Measurements from ENCODE around the gene CYB5D1.

The CYB5D1 gene

DNA sequence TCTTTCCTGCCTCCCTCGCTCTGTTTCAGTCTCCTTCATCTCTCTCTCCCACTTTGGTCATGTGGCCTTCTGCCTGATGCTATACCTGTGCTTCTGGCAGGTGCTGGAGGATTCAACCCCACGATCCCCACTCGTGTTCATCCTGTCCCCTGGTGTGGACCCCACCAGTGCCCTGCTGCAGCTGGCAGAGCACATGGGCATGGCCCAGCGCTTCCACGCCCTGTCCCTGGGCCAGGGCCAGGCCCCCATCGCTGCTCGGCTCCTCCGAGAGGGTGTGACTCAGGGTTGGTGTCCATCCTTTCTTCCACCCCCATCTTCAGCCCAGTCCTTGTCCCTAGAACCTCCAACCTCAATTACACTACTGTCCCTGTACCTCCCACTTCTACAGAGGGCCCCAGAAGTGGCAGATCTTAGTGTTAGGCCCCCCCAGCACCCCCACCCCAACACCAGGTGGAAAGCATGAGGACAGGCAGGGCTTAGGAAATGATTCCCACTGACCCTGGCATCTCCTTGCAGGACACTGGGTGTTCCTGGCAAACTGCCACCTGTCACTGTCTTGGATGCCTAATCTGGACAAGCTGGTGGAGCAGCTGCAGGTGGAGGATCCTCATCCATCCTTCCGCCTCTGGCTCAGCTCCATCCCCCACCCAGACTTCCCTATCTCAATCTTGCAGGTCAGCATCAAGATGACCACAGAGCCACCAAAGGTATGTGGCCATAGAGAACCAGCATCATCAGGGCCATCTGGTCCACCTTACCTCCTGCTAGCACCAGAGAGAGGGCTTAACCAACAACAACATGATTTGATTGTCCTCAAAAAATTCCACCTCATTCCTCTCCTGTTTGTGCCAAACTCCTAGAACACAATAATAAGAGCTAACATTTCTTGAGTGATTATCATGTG lies 33.5 kb upstream of the CYB5D1 start:
- no peak for DNase-seq (ENCODE audit: low read depth)
- in situ Hi-C loops (cut with HindIII; ENCODE audit: low sequenced_read_pairs), result no loop called here
- TF ChIP-seq, protein P1, sequence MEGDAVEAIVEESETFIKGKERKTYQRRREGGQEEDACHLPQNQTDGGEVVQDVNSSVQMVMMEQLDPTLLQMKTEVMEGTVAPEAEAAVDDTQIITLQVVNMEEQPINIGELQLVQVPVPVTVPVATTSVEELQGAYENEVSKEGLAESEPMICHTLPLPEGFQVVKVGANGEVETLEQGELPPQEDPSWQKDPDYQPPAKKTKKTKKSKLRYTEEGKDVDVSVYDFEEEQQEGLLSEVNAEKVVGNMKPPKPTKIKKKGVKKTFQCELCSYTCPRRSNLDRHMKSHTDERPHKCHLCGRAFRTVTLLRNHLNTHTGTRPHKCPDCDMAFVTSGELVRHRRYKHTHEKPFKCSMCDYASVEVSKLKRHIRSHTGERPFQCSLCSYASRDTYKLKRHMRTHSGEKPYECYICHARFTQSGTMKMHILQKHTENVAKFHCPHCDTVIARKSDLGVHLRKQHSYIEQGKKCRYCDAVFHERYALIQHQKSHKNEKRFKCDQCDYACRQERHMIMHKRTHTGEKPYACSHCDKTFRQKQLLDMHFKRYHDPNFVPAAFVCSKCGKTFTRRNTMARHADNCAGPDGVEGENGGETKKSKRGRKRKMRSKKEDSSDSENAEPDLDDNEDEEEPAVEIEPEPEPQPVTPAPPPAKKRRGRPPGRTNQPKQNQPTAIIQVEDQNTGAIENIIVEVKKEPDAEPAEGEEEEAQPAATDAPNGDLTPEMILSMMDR (IDR thresholded peaks at IDR 0.05; ENCODE audit: low read depth, low read length, missing control alignments), result no peak
- no peak overlapping the region for H3K4me3 ChIP-seq (ENCODE audit: low read depth, low read length)

DNA sequence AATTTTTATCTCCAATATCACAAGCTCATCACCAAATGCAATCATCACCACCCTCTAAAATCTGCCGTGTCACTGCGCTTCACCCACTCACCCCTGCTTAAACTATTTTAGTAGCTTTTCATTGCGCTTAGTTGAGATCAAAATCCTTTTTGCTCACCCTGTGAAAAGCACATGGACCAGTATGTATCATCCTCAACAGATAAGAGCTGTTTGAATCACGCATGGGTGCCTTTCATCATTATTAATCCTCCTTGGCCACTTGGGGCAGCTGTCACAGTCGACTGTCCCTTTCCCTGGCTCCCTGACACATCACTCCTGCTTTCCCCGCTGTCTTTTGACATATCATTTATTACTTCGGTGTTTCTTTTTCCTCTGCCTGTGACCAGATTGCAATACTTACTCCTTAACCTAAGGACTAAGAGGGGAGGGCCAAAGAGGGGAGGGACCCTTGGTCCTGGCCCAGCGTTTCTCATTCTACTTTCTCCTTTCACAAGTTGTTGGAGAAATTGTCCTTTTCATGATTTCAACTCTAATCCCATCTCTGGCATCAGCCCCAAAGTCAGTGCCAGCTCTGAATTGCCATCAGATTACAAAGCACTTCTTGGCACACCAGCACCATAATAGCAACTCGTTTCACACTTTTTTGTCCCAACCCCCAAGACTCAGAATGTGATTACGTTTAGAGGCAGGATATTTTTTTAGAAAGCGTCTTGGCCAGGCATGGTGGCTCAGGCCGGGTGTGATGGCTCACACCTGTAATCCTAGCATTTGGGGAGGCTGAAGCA lies 32.4 kb upstream of the CYB5D1 start:
- no peak overlapping the region for H3K4me3 ChIP-seq (ENCODE audit: low read depth, low read length)
- no peak for DNase-seq (ENCODE audit: low read depth)
- TF ChIP-seq, protein P1 (IDR thresholded peaks at IDR 0.05; ENCODE audit: low read depth, low read length, missing control alignments), result no peak
- in situ Hi-C loops (cut with HindIII; ENCODE audit: low sequenced_read_pairs), result no loop called here

- no peak for DNase-seq (ENCODE audit: low read depth)
- TF ChIP-seq, protein P1 (IDR thresholded peaks at IDR 0.05; ENCODE audit: low read depth, low read length, missing control alignments), result no peak
- H3K4me3 ChIP-seq (ENCODE audit: low read depth, low read length), result no peak overlapping the region
- in situ Hi-C loops (cut with HindIII; ENCODE audit: low sequenced_read_pairs), result no loop called here
These were observed 27.2 kb upstream of the CYB5D1 start for GRCh38 chr17:7830616-7831015.

DNA sequence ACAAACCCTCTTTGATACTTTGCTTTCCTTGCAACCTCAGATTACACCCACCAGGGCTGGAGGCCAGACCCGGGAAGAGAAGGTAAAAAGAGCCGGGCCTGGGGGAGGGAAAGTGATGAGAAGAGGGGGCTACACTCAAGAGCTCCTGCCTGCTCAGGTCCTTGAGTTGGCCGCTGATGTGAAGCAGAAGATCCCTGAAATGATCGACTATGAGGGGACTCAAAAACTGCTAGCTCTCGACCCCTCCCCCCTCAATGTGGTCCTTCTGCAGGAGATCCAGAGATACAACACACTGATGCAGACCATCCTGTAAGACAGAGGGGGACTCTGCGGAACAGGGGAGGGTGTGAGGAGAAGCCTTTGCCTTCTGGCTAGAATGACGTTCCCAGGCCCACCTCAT lies 26.6 kb upstream of the CYB5D1 start:
- TF ChIP-seq, protein P1 (IDR thresholded peaks at IDR 0.05; ENCODE audit: low read depth, low read length, missing control alignments), result no peak
- no peak for DNase-seq (ENCODE audit: low read depth)
- no peak overlapping the region for H3K4me3 ChIP-seq (ENCODE audit: low read depth, low read length)
- in situ Hi-C loops (cut with HindIII; ENCODE audit: low sequenced_read_pairs), result no loop called here

GRCh38 chr17:7832431-7832830 lies 25.4 kb upstream of the CYB5D1 start:
- H3K4me3 ChIP-seq (ENCODE audit: low read depth, low read length), result no peak overlapping the region
- TF ChIP-seq, protein P1 (IDR thresholded peaks at IDR 0.05; ENCODE audit: low read depth, low read length, missing control alignments), result no peak
- in situ Hi-C loops (cut with HindIII; ENCODE audit: low sequenced_read_pairs), result no loop called here
- DNase-seq (ENCODE audit: low read depth), result no peak

DNA sequence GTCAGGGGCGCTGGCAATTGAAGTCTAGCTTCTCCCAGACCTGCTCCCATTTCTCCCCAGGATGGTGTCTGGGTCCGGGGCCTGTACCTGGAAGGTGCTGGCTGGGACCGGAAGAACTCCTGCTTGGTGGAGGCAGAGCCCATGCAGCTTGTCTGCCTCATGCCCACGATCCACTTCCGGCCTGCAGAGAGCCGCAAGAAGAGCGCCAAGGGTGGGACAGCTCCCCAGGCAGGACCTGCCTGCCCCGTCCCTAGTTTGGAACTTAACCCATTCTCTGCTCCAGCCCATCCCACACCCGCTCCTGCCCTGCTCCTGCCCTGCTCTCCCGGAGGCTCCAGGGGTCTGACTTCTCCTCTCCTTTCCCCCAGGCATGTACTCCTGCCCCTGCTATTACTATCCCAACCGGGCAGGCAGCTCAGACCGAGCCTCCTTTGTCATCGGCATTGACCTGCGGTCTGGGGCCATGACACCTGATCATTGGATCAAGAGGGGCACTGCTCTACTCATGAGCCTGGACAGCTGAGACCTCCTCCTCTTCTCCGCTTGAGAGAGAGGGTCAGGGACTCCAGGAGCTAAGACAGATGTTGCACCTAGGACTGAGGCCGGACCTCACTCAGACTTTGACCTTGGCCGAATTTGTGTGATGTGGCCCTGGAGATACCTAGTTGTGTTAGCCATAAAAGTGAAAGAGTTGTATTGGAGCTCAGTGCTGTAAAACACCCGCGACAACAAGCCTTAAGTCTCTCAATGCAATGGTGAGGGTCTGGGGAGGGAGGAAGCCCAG lies 24.6 kb upstream of the CYB5D1 start:
- DNase-seq (ENCODE audit: low read depth), result no peak
- TF ChIP-seq, protein P1 (IDR thresholded peaks at IDR 0.05; ENCODE audit: low read depth, low read length, missing control alignments), result no peak
- peak overlapping the region; percentile 74 for H3K4me3 ChIP-seq (ENCODE audit: low read depth, low read length)
- in situ Hi-C loops (cut with HindIII; ENCODE audit: low sequenced_read_pairs), result no loop called here
